IMR-90 (cell line): ENCODE data around the gene SUPV3L1. TPM values are rescaled to one million over a fixed set of nuclear protein-coding genes. Genes with fewer than 3 reads are reported as not detected.

Source experiments
- ATAC-seq: fragments of 200-7000 bp; cut with Tn5 transposase; 2 replicates; pipeline ENCODE4 v1.9.1; 2020; ENCODE audit warnings: low read depth, mild to moderate bottlenecking, moderate library complexity
- BruUV-seq: library from RNA; stranded (reverse); fragments of 400-500 nt; replicated peaks from 2 replicates; lab custom pipeline; 2021; lab: Mats Ljungman, UMichigan
- CTCF ChIA-PET: fragments of 300-600 bp; formaldehyde crosslinking; extraction: SDS; loops from one replicate; lab custom pipeline; 2021; ENCODE audit warnings: antibody characterized with exemption; lab: Yijun Ruan, JAX
- POLR2A ChIA-PET: fragments of 300-600 bp; sonication (Branson Sonifier 250); formaldehyde crosslinking; loops from one replicate; lab custom pipeline; 2022; ENCODE audit warnings: antibody characterized with exemption; ENCODE audit not compliant: unreplicated experiment; lab: Charles Lee
- DNase-seq: peaks from one replicate; pipeline ENCODE4 v3.0.0; 2013
- H2AFZ ChIP-seq: replicated peaks from 2 replicates; pipeline ENCODE3; 2013; ENCODE audit warnings: low read length, mild to moderate bottlenecking; ENCODE audit not compliant: poor library complexity
- H2AK5ac ChIP-seq: 2 replicates; pipeline ENCODE4 v1.6.1; 2013; ENCODE audit warnings: low read depth, low read length, inconsistent platforms
- H2AK9ac ChIP-seq: replicated peaks from 2 replicates; pipeline ENCODE3; 2013; ENCODE audit warnings: mild to moderate bottlenecking, low read depth, low read length, moderate library complexity; ENCODE audit not compliant: poor library complexity
- H2BK120ac ChIP-seq: 2 replicates; pipeline ENCODE4 v1.6.1; 2013; ENCODE audit warnings: low read depth, low read length, inconsistent platforms
- H2BK15ac ChIP-seq: 3 replicates; pipeline ENCODE4 v1.6.1; 2013; ENCODE audit warnings: low read depth, low read length, inconsistent platforms
- H2BK20ac ChIP-seq: 2 replicates; pipeline ENCODE4 v1.6.1; 2013; ENCODE audit warnings: low read depth, mild to moderate bottlenecking, inconsistent platforms, low read length, moderate library complexity
- H2BK5ac ChIP-seq: 2 replicates; pipeline ENCODE4 v1.6.1; 2013; ENCODE audit warnings: mild to moderate bottlenecking, low read depth, low read length, inconsistent platforms; ENCODE audit not compliant: poor library complexity, severe bottlenecking
- H3K14ac ChIP-seq: replicated peaks from 2 replicates; pipeline ENCODE4 v1.6.1; 2013; ENCODE audit warnings: low read depth, low read length, inconsistent platforms
- H3K18ac ChIP-seq: 2 replicates; pipeline ENCODE4 v1.6.1; 2013; ENCODE audit warnings: low read depth, low read length, control low read depth
- H3K23ac ChIP-seq: 2 replicates; pipeline ENCODE4 v1.6.1; 2013; ENCODE audit warnings: low read depth, low read length, inconsistent platforms
- H3K27ac ChIP-seq: 2 replicates; pipeline ENCODE4 v1.5.1; 2013; ENCODE audit warnings: mild to moderate bottlenecking, control low read depth, low read length; ENCODE audit not compliant: insufficient read depth
- H3K27me3 ChIP-seq: 2 replicates; pipeline ENCODE4 v1.6.1; 2013; ENCODE audit warnings: low read length; ENCODE audit not compliant: control insufficient read depth, insufficient read depth
- H3K36me3 ChIP-seq: 2 replicates; pipeline ENCODE4 v1.6.1; 2013; ENCODE audit warnings: low read length, mixed read lengths; ENCODE audit not compliant: control insufficient read depth, insufficient read depth
- H3K4ac ChIP-seq: 2 replicates; pipeline ENCODE4 v1.6.1; 2013; ENCODE audit warnings: low read depth, low read length, inconsistent platforms
- H3K4me1 ChIP-seq: 2 replicates; pipeline ENCODE4 v1.6.1; 2013; ENCODE audit warnings: low read length, mixed read lengths; ENCODE audit not compliant: control insufficient read depth, insufficient read depth
- H3K4me2 ChIP-seq: 2 replicates; pipeline ENCODE4 v1.6.1; 2013; ENCODE audit warnings: low read depth, mild to moderate bottlenecking, control low read depth, low read length, moderate library complexity
- H3K4me3 ChIP-seq: 2 replicates; pipeline ENCODE4 v1.5.1; 2013; ENCODE audit warnings: low read depth, mild to moderate bottlenecking, control low read depth, low read length, moderate library complexity; ENCODE audit not compliant: insufficient read depth
- H3K56ac ChIP-seq: 2 replicates; pipeline ENCODE4 v1.6.1; 2013; ENCODE audit warnings: low read length, inconsistent platforms; ENCODE audit not compliant: insufficient read depth; ENCODE audit errors: extremely low read depth
- H3K79me1 ChIP-seq, 2 experiments: 2 replicates each; pipeline ENCODE4 v1.6.1; 2013; ENCODE audit warnings: low read length in 2 of 2, inconsistent platforms in 1 of 2, low read depth in 1 of 2
- H3K9ac ChIP-seq: 2 replicates; pipeline ENCODE4 v1.6.1; 2013; ENCODE audit warnings: low read depth, low read length, control low read depth
- H3K9me1 ChIP-seq: 2 replicates; pipeline ENCODE4 v1.6.1; 2013; ENCODE audit warnings: low read length, inconsistent platforms; ENCODE audit not compliant: insufficient read depth
- H3K9me3 ChIP-seq: 2 replicates; pipeline ENCODE4 v1.6.1; 2013; ENCODE audit warnings: low read length; ENCODE audit not compliant: control insufficient read depth, insufficient read depth
- H4K20me1 ChIP-seq: 2 replicates; pipeline ENCODE4 v1.6.1; 2013; ENCODE audit warnings: low read length, inconsistent platforms; ENCODE audit not compliant: insufficient read depth
- H4K5ac ChIP-seq: 2 replicates; pipeline ENCODE4 v1.6.1; 2013; ENCODE audit warnings: mild to moderate bottlenecking, low read depth, low read length, control low read depth
- H4K8ac ChIP-seq, 2 experiments: 2 replicates each; pipeline ENCODE4 v1.6.1; 2013; ENCODE audit warnings: low read depth in 2 of 2, low read length in 2 of 2, control low read depth in 1 of 2, inconsistent platforms in 1 of 2
- H4K91ac ChIP-seq: 2 replicates; pipeline ENCODE4 v1.6.1; 2013; ENCODE audit warnings: low read depth, low read length, inconsistent platforms; ENCODE audit not compliant: insufficient read depth
- ELK1 ChIP-seq: fragments of 150-350 bp; IDR thresholded peaks from 2 replicates; pipeline ENCODE4 v1.6.1; 2016; ENCODE audit warnings: low read depth, mild to moderate bottlenecking, low read length, moderate library complexity, borderline replicate concordance
- MXI1 ChIP-seq: IDR thresholded peaks from 2 replicates; pipeline ENCODE4 v1.6.1; 2012; ENCODE audit warnings: low read depth, mild to moderate bottlenecking, low read length, moderate library complexity, borderline replicate concordance
- RAD21 ChIP-seq: IDR thresholded peaks from 2 replicates; pipeline ENCODE4 v1.6.1; 2012; ENCODE audit warnings: low read length, improper control_type of control experiment
- RFX5 ChIP-seq: IDR thresholded peaks from 2 replicates; pipeline ENCODE4 v1.8.0; 2012; ENCODE audit warnings: low read depth, mild to moderate bottlenecking, low read length, moderate library complexity
- WGBS, 2 experiments: methylation state at CpG; one replicate each; pipeline versions ENCODE4 v1.1.5 to v1.1.7; 2013; ENCODE audit warnings: missing lambda C conversion rate in 2 of 2; ENCODE audit not compliant: insufficient read length in 1 of 2; ENCODE audit errors: extremely low coverage in 2 of 2; 5-methylcytosine and 5-hydroxymethylcytosine counted together
- dilution Hi-C: fragments of 300-500 bp; cut with HindIII; formaldehyde crosslinking; loops from one replicate; pipeline ENCODE4 v1.14.3; 2018; ENCODE audit warnings: low sequenced_read_pairs; ENCODE audit not compliant: unreplicated experiment
- in situ Hi-C: fragments of 300-500 bp; cut with MboI; formaldehyde crosslinking; loops from 3 replicates; pipeline ENCODE4 v1.14.3; 2019; ENCODE audit warnings: low sequenced_read_pairs, inconsistent platforms, mixed read lengths
- intact Hi-C: fragments of 100-400 bp; cut with micrococcal nuclease; formaldehyde crosslinking; loops from 2 replicates; pipeline ENCODE4 v1.10.0; 2022
- polyA plus RNA-seq, 3 experiments: library from polyadenylated mRNA; depleted of rRNA; stranded (reverse); fragments of >200 nt; gene quantifications; 2 replicates each; pipeline ENCODE4 v1.2.3, GENCODE V29; 2012; ENCODE audit warnings: low replicate concordance in 1 of 3
- total RNA-seq: library from RNA; depleted of rRNA; stranded (reverse); fragments of >200 nt; gene quantifications from 2 replicates; pipeline ENCODE4 v1.2.3, GENCODE V29; 2012

SUPV3L1 gene
- total and polyA plus RNA-seq, 2 of the 4 experiments (the other 2 are of a cell fraction) = 24.4 to 26.5 TPM

DNA sequence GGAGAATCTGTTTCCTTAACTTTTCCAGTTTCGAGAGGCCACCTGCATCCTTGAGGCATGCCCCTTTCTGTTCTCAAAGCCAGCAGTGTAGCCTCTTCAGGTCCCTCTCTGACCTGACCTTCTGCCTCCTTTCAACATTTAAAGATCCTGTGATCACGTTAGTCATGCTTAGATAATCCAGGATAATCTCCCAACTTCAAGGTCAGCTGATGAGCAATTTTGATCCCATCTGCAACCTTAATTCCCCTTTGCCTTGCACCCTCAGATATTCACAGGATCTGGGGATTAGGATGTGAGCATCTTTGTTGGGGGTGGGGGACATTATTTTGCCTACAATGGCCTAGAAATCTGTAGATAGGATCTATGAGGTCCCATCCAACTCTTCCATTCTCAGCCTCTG lies 48.1 kb downstream of the SUPV3L1 start:
- intact Hi-C loops = no loop called here
- Histone ChIP-seq H2BK120ac (no peak overlapping the region), H3K9ac (no peak overlapping the region), H3K9me3 (no peaks in the 10 kb centered on the region), H3K23ac (no peak overlapping the region), H3K18ac (no peak overlapping the region), H2AK9ac (no peak overlapping the region), H3K9me1 (peaks cover 14% of the 10 kb centered on the region), H3K4me2 (no peak overlapping the region), H4K5ac (no peak overlapping the region), H3K56ac (no peak overlapping the region), H3K4ac (no peak overlapping the region), H4K8ac (no peak overlapping the region), H3K27me3 (peaks cover 2% of the 10 kb centered on the region; the same call in 1 of the 2 replicates), H3K4me3 (no peak overlapping the region), H2AK5ac (no peak overlapping the region), H2AFZ (no peak overlapping the region), H3K79me1 (no peaks in the 10 kb centered on the region), H3K36me3 (no peaks in the 10 kb centered on the region), H3K14ac (no peak overlapping the region), H4K20me1 (no peaks in the 10 kb centered on the region), H2BK20ac (no peak overlapping the region), H3K4me1 (peaks cover 2% of the 10 kb centered on the region; the same call in 1 of the 2 replicates), H2BK15ac (no peak overlapping the region), H3K27ac (no peak overlapping the region), H4K91ac (no peak overlapping the region), H2BK5ac (no peak overlapping the region)
- in situ Hi-C loops = no loop called here
- DNase-seq (no peak), ATAC-seq (no peak)
- ChIA-PET CTCF (no interaction called here), POLR2A (no interaction called here)
- TF ChIP-seq ELK1 = no peak
- TF ChIP-seq RFX5 = no peak
- no peak for TF ChIP-seq RAD21
- no peak for TF ChIP-seq MXI1
- no TSS peak for BruUV-seq
- dilution Hi-C loops = no loop called here
- WGBS, 2 experiments = no CpG with 5 or more reads among the region's 2 CpGs
